ENCODE measurements around the gene ZNF501.

Gene ZNF501

DNA sequence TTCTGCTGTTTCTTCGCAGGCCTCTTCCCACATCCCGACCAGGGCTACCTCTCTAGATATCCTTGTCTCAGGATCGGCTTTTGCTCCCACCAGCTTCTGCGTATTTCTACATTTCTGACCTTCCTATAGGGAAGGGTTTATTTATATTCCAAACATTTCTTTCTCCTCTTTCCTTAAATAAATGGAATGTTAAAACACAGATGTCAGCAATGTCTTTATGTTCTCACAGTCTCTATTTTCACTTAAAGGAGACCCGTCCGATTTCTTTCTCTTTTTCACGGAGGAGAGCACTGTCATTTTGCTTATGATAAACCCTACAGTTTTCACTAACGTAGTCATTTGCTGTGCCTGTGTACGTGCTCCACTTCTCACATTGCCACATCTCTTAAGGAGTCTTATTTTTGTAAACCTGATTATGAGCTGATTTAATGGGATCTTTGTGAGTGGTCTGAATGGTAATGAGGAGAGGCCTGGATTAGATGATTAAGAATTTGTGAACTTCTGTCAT is 32.8 kb downstream of the ZNF501 start:
- no peaks in the 10 kb centered on the region for H3K4me1 ChIP-seq (ENCODE audit: control insufficient read depth, insufficient read depth, low read length)
- no peaks in the 10 kb centered on the region for H3K27me3 ChIP-seq (ENCODE audit: control insufficient read depth, insufficient read depth, low read length)
- peak overlapping the region; percentile 82 for H3K9ac ChIP-seq (ENCODE audit: low read length)
- H3K36me3 ChIP-seq (ENCODE audit: control insufficient read depth, insufficient read depth, low read length): no peaks in the 10 kb centered on the region
- H3K9me3 ChIP-seq (ENCODE audit: control insufficient read depth, low read length): no peaks in the 10 kb centered on the region
- peak overlapping the region; percentile 80 for H3K4me3 ChIP-seq (ENCODE audit: low read length)

DNA sequence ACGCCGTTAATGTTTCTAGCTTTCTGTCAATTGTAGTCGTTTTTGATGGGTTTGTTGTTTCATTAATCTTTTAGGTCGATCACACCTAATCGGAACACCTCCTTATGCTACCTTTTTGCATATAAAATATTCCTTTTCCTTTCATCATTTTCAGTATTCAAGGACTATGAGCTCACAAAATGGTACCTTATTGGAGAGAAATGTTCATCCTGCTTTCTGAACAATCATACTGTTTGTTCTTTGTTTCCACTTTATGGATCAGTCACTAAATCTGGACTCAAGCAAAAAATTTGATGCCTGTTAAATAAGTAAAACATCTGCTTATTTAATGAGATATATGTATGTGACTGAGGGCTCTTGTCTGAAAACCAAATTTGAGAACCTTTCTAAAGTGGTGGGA is 33.3 kb downstream of the ZNF501 start:
- H3K27me3 ChIP-seq (ENCODE audit: control insufficient read depth, insufficient read depth, low read length): no peaks in the 10 kb centered on the region
- no peak overlapping the region for H3K4me3 ChIP-seq (ENCODE audit: low read length)
- no peaks in the 10 kb centered on the region for H3K9me3 ChIP-seq (ENCODE audit: control insufficient read depth, low read length)
- no peak overlapping the region for H3K9ac ChIP-seq (ENCODE audit: low read length)
- no peaks in the 10 kb centered on the region for H3K4me1 ChIP-seq (ENCODE audit: control insufficient read depth, insufficient read depth, low read length)
- no peaks in the 10 kb centered on the region for H3K36me3 ChIP-seq (ENCODE audit: control insufficient read depth, insufficient read depth, low read length)

DNA sequence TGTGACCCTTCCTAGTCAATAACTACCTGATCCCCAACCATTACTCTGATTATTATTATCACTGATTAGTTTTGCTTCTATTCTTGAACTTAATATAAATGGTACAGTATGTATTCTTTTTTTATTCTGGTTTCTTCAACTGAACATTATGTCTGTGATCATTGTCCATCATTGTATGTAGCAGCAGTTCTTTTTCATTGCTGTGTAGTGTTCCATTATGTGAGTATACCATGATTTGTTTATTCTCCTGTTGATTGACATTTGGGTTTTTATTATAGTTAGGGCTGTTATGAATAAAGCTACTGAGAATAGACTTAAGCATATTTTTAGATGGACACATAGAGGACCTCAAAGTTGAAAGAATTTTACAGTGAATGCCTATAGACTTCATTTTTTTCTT is 34.8 kb downstream of the ZNF501 start:
- H3K9me3 ChIP-seq (ENCODE audit: control insufficient read depth, low read length): no peaks in the 10 kb centered on the region
- no peaks in the 10 kb centered on the region for H3K27me3 ChIP-seq (ENCODE audit: control insufficient read depth, insufficient read depth, low read length)
- no peak overlapping the region for H3K4me3 ChIP-seq (ENCODE audit: low read length)
- H3K9ac ChIP-seq (ENCODE audit: low read length): no peak overlapping the region
- no peaks in the 10 kb centered on the region for H3K36me3 ChIP-seq (ENCODE audit: control insufficient read depth, insufficient read depth, low read length)
- H3K4me1 ChIP-seq (ENCODE audit: control insufficient read depth, insufficient read depth, low read length): no peaks in the 10 kb centered on the region

DNA sequence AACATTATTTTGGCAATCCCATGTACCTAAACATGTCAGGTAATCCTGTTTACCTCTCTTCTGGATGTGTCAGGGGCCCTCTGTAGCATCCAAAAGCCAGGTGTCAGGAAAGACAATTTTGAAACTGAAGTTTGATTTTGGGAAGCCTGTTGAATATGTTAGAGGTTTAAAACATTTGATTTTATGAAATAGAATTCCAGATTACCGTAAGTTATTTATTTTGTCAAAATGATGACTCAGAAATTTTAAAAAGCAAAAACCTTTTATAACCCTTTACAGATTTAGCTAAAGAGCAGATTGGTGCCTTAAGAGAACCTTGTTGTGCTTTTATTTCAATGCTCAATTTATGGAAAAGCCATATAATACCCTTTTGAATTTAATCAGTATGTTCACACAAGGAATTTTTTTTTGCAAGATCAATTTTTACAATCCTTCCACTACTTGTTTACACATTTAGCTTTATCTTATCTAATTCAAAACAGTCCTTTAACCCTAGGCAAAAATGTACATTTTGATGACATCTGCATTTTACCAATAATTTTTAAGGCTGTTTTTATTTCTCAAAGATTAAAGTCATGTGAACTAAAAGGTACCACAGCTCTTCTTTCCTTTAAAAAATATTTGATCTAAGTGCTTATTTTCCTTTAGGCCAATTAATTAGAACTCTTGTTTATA is 42.1 kb downstream of the ZNF501 start:
- Histone ChIP-seq H3K9me3 (ENCODE audit: control insufficient read depth, low read length) (no peaks in the 10 kb centered on the region), H3K4me3 (ENCODE audit: low read length) (no peak overlapping the region), H3K36me3 (ENCODE audit: control insufficient read depth, insufficient read depth, low read length) (no peaks in the 10 kb centered on the region), H3K9ac (ENCODE audit: low read length) (no peak overlapping the region), H3K27me3 (ENCODE audit: control insufficient read depth, insufficient read depth, low read length) (no peaks in the 10 kb centered on the region), H3K4me1 (ENCODE audit: control insufficient read depth, insufficient read depth, low read length) (no peaks in the 10 kb centered on the region)

DNA sequence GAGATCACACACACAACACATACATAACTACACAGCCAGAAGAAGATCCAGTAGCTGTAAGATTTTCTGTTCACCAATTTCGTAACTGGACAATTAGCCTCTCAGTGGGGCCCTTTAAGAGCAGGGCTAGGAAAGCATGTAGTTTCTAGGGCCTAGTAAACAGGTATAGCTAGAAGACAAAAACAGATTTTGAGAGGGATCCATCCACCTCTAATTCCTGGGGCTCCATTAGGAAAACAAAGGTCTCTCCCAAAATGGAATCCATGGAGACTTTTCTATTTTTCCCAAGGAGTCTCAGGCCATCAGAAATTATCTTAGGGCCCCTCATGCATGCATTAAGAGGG is 42.6 kb downstream of the ZNF501 start:
- Histone ChIP-seq H3K27me3 (ENCODE audit: control insufficient read depth, insufficient read depth, low read length) (no peaks in the 10 kb centered on the region), H3K4me1 (ENCODE audit: control insufficient read depth, insufficient read depth, low read length) (no peaks in the 10 kb centered on the region), H3K9me3 (ENCODE audit: control insufficient read depth, low read length) (no peaks in the 10 kb centered on the region), H3K36me3 (ENCODE audit: control insufficient read depth, insufficient read depth, low read length) (no peaks in the 10 kb centered on the region), H3K9ac (ENCODE audit: low read length) (no peak overlapping the region), H3K4me3 (ENCODE audit: low read length) (no peak overlapping the region)

DNA sequence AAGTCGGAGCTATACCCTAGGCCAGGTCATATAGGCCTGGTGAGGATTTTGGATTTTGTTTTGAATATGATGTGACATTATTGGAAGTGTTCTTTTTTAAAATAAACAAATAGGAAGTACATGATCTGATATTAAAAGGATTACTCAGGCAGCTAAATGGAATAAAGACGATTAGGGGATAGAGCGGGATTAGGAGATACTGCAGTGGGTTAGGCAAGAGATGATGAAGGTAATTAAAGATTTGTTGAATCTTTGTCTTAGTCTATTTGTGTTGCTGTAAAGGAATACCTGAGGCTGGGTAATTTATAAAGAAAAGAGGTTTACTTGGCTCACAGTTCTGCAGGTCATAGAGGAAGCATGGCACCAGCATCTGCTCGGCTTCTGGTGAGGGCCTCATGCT is 53.5 kb downstream of the ZNF501 start:
- H3K4me3 ChIP-seq (ENCODE audit: low read length): no peak overlapping the region
- H3K9ac ChIP-seq (ENCODE audit: low read length): no peak overlapping the region
- no peaks in the 10 kb centered on the region for H3K27me3 ChIP-seq (ENCODE audit: control insufficient read depth, insufficient read depth, low read length)
- H3K4me1 ChIP-seq (ENCODE audit: control insufficient read depth, insufficient read depth, low read length): no peaks in the 10 kb centered on the region
- H3K36me3 ChIP-seq (ENCODE audit: control insufficient read depth, insufficient read depth, low read length): no peaks in the 10 kb centered on the region
- H3K9me3 ChIP-seq (ENCODE audit: control insufficient read depth, low read length): no peaks in the 10 kb centered on the region
